A549 (cell line): ENCODE results near the gene WHRN. TPM values are rescaled to one million over a fixed set of nuclear protein-coding genes. Genes with fewer than 3 reads are reported as not detected.

Source experiments
- ATAC-seq, 2 experiments: fragments of 200-7000 bp in 1 of 2; fragments of >200 bp in 1 of 2; cut with Nextera tagmentation in 1 of 2; cut with Tn5 transposase in 1 of 2; 3 replicates each; pipeline versions ENCODE4 v1.8.0 to v1.9.1; 2018 to 2020; ENCODE audit warnings: mild to moderate bottlenecking in 1 of 2, moderate library complexity in 1 of 2
- CTCF ChIA-PET: fragments of 300-600 bp; sonication (Branson Sonifier 250); formaldehyde crosslinking; extraction: SDS; loops from one replicate; lab custom pipeline; 2021; ENCODE audit warnings: antibody characterized with exemption, inconsistent platforms; lab: Yijun Ruan, JAX
- POLR2A ChIA-PET: fragments of 350-600 bp; formaldehyde crosslinking; extraction: SDS; loops from one replicate; lab custom pipeline; 2021; ENCODE audit warnings: antibody characterized with exemption, inconsistent platforms; lab: Yijun Ruan, JAX
- DNase-seq, 2 experiments: peaks; one replicate each; pipeline versions ENCODE4 v3.0.0 to v3.0.0-alpha.2; 2011 to 2016; ENCODE audit warnings: low read depth in 1 of 2, low spot score in 1 of 2
- FAIRE-seq: peaks from 2 replicates; lab custom pipeline; 2011; peaks lifted over from hg19 to GRCh38; lab: Jason Lieb, UNC
- H3K27ac ChIP-seq, 2 experiments: fragments of >200 bp; sonication (Bioruptor Twin); formaldehyde crosslinking; 3 replicates each; pipeline ENCODE4 v1.5.1; 2016 to 2017
- H3K4me1 ChIP-seq: fragments of >200 bp; sonication (Bioruptor Twin); formaldehyde crosslinking; 3 replicates; pipeline ENCODE4 v1.6.1; 2016
- H3K4me2 ChIP-seq: fragments of >200 bp; sonication (Bioruptor Twin); formaldehyde crosslinking; 3 replicates; pipeline ENCODE4 v1.6.1; 2016
- H3K4me3 ChIP-seq: fragments of >200 bp; sonication (Bioruptor Twin); formaldehyde crosslinking; 3 replicates; pipeline ENCODE4 v1.5.1; 2016
- H3K9me3 ChIP-seq: fragments of >200 bp; sonication (Bioruptor Twin); formaldehyde crosslinking; 3 replicates; pipeline ENCODE4 v1.6.1; 2016
- BHLHE40 ChIP-seq: IDR thresholded peaks from 2 replicates; pipeline ENCODE4 v1.6.1; 2012; ENCODE audit warnings: low read depth, low read length, inconsistent platforms
- CBX8 ChIP-seq: fragments of 200-600 bp; sonication (generic); IDR thresholded peaks from 2 replicates; pipeline ENCODE4 v1.6.1; 2016
- CHD2 ChIP-seq: fragments of 150-350 bp; IDR thresholded peaks from 2 replicates; pipeline ENCODE4 v1.6.1; 2014; ENCODE audit warnings: low read length; ENCODE audit not compliant: partially characterized antibody
- JUNB ChIP-seq: fragments of >200 bp; sonication (Bioruptor Twin); formaldehyde crosslinking; IDR thresholded peaks from 2 replicates; pipeline ENCODE4 v1.6.1; 2016
- NFE2L2 ChIP-seq: fragments of 150-350 bp; conservative IDR thresholded peaks from 2 replicates; pipeline ENCODE4 v1.6.1; 2014; ENCODE audit warnings: low read length
- RAD21 ChIP-seq, 2 experiments: fragments of >200 bp in 1 of 2; sonication (Bioruptor Twin) in 1 of 2; formaldehyde crosslinking in 1 of 2; IDR thresholded peaks in 1 of 2; conservative IDR thresholded peaks in 1 of 2; 2 replicates in 1 of 2; 3 replicates in 1 of 2; pipeline ENCODE4 v1.6.1; 2012 to 2018; ENCODE audit warnings: inconsistent platforms in 1 of 2
- RNF2 ChIP-seq: fragments of 200-600 bp; sonication (generic); IDR thresholded peaks from 2 replicates; pipeline ENCODE4 v1.6.1; 2016; ENCODE audit warnings: low read depth, mild to moderate bottlenecking, antibody characterized with exemption, moderate library complexity, borderline replicate concordance
- SMC3 ChIP-seq: fragments of >200 bp; sonication (Bioruptor Twin); formaldehyde crosslinking; IDR thresholded peaks from 3 replicates; pipeline ENCODE4 v1.6.1; 2018; ENCODE audit warnings: inconsistent platforms
- SREBF2 ChIP-seq: fragments of 450-650 bp; IDR thresholded peaks from 2 replicates; pipeline ENCODE4 v1.6.1; 2014; ENCODE audit warnings: mild to moderate bottlenecking, moderate library complexity
- ZSCAN20 ChIP-seq: fragments of 250-450 bp; sonication (Bioruptor Pico); IDR thresholded peaks from 2 replicates; pipeline ENCODE4 v1.8.0; 2022; ENCODE audit warnings: mild to moderate bottlenecking, moderate library complexity
- WGBS: methylation state at CpG from one replicate; pipeline ENCODE4 v1.1.6; 2017; ENCODE audit errors: missing lambda C conversion rate; 5-methylcytosine and 5-hydroxymethylcytosine counted together
- polyA plus RNA-seq, 4 experiments: library from polyadenylated mRNA; depleted of rRNA in 3 of 4; stranded (reverse); fragments of >200 nt; fragmentation: RNase III in 1 of 4; extraction: RNeasy Plus Mini Kit Qiagen cat#74134 plus additional on column Dnase treatment in 1 of 4; gene quantifications; 2 replicates in 3 of 4; 3 replicates in 1 of 4; pipeline ENCODE4 v1.2.3, GENCODE V29; 2011 to 2017
- TF ChIP-seq, protein P1 (sequence below): fragments of >200 bp; sonication (Bioruptor Twin); formaldehyde crosslinking; IDR thresholded peaks from 3 replicates; pipeline ENCODE4 v1.5.1; 2016
- TF ChIP-seq, protein P2 (sequence below): fragments of 250-450 bp; sonication (Bioruptor Pico); IDR thresholded peaks from 2 replicates; pipeline ENCODE4 v1.5.0; 2020; ENCODE audit warnings: low read depth, mild to moderate bottlenecking, moderate library complexity
- TF ChIP-seq, protein P3 (sequence below): fragments of 200-600 bp; sonication (generic); IDR thresholded peaks from 2 replicates; pipeline ENCODE4 v1.6.1; 2016; ENCODE audit warnings: antibody characterized with exemption, mild to moderate bottlenecking, moderate library complexity
- TF ChIP-seq, protein P4 (sequence below): fragments of 250-450 bp; sonication (Bioruptor Pico); IDR thresholded peaks from 2 replicates; pipeline ENCODE4 v1.5.0; 2021; ENCODE audit warnings: mild to moderate bottlenecking, moderate library complexity, borderline replicate concordance

WHRN gene
- polyA plus RNA-seq, 2 of the 4 experiments (the other 2 are of a cell fraction): 1.2 to 3.2 TPM

DNA sequence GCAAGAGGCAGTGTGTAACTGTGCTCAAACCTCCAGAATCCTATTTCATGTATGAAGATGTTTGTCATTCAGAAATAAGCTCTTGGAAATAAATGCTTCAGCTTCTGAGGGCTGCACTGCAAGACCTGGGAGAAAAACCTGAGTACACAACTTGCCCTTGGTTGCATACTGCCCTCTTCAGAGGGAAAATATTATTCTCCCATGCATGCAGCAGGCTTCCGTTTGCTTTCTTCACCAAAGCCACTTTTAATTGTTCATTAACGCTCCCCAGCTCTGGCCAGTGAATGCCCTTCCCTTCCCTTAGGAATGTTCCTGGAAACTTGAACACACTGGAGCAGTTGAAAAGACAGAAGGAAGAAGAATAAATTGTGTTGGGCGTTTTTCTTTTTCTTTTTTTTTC lies 2.5 kb upstream of the WHRN start:
- Histone ChIP-seq H3K4me1 (peaks cover 10% of the 10 kb centered on the region), H3K4me3 (no peak overlapping the region), H3K9me3 (no peaks in the 10 kb centered on the region), H3K4me2 (no peak overlapping the region), H3K27ac (no peak overlapping the region)
- TF ChIP-seq CHD2 (no peak), SMC3 (0 out of 3 replicates have a peak, but pooled peaks have one; percentile 17), RAD21 (conservative IDR thresholded peaks at IDR 0.05 in 1 of 2, IDR thresholded peaks at IDR 0.05 in 1 of 2) (peak; percentile 34 to 56; a peak in 4 of 5 replicates)
- TF ChIP-seq, protein P1, sequence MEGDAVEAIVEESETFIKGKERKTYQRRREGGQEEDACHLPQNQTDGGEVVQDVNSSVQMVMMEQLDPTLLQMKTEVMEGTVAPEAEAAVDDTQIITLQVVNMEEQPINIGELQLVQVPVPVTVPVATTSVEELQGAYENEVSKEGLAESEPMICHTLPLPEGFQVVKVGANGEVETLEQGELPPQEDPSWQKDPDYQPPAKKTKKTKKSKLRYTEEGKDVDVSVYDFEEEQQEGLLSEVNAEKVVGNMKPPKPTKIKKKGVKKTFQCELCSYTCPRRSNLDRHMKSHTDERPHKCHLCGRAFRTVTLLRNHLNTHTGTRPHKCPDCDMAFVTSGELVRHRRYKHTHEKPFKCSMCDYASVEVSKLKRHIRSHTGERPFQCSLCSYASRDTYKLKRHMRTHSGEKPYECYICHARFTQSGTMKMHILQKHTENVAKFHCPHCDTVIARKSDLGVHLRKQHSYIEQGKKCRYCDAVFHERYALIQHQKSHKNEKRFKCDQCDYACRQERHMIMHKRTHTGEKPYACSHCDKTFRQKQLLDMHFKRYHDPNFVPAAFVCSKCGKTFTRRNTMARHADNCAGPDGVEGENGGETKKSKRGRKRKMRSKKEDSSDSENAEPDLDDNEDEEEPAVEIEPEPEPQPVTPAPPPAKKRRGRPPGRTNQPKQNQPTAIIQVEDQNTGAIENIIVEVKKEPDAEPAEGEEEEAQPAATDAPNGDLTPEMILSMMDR: peak; percentile 44
- no peak for FAIRE-seq
- ChIA-PET POLR2A (interaction anchor here (0.8 kb wide), 1 partner anchor 80 kb away, joined by 3 read pairs; the partner anchor contains the start of gene ATP6V1G1), CTCF (interaction anchor here (0.6 to 10.7 kb wide), 28 partner anchors 8 to 507 kb away, joined by 3 to 104 read pairs (median 4); no protein-coding TSS in a partner anchor)
- peak in 1 of 2 experiments; percentile 50 for DNase-seq
- ATAC-seq: 0 out of 6 replicates have a peak, but pooled peaks of 1 of the 2 experiments have one; percentile 10
- 8% methylated on average over 3 of the region's 3 CpGs for WGBS

DNA sequence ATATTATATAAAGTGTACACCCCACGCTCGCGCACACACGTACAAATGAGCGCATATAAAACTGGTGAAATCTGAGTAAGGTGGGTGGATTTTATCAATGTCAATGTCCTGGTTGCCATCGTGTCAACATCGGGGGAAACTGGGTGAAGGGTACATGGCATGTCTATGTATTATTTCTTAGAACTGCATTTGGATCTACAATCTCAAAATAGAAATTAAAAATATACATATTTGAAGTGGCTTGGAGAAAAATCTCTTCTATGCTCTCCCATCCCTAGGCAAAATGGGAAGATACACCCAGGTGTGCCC lies 763 bp upstream of the WHRN start:
- peak overlapping the region; percentile 65 to 88; a peak in 5 of 6 replicates for H3K27ac ChIP-seq
- POLR2A ChIA-PET: interaction anchor here (5.8 kb wide), 1 partner anchor 81 kb away, joined by 45 read pairs; the partner anchor contains the start of gene ATP6V1G1
- H3K9me3 ChIP-seq: no peaks in the 10 kb centered on the region
- CTCF ChIA-PET: interaction anchor here (1.1 to 10.7 kb wide), 8 partner anchors 10 to 100 kb away, joined by 3 to 104 read pairs (median 19); no protein-coding TSS in a partner anchor
- no peak for ATAC-seq
- TF ChIP-seq NFE2L2 (no peak), ZSCAN20 (CRISPR knock-in tag) (no peak), SMC3 (no peak), SREBF2 (no peak), CBX8 (peak; percentile 19; the same call in 1 of the 2 replicates), RNF2 (peak; percentile 94; the same call in 1 of the 2 replicates), BHLHE40 (no peak), JUNB (no peak)
- TF ChIP-seq, protein P2, sequence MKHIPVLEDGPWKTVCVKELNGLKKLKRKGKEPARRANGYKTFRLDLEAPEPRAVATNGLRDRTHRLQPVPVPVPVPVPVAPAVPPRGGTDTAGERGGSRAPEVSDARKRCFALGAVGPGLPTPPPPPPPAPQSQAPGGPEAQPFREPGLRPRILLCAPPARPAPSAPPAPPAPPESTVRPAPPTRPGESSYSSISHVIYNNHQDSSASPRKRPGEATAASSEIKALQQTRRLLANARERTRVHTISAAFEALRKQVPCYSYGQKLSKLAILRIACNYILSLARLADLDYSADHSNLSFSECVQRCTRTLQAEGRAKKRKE (CRISPR knock-in tag): no peak
- TF ChIP-seq, protein P3, sequence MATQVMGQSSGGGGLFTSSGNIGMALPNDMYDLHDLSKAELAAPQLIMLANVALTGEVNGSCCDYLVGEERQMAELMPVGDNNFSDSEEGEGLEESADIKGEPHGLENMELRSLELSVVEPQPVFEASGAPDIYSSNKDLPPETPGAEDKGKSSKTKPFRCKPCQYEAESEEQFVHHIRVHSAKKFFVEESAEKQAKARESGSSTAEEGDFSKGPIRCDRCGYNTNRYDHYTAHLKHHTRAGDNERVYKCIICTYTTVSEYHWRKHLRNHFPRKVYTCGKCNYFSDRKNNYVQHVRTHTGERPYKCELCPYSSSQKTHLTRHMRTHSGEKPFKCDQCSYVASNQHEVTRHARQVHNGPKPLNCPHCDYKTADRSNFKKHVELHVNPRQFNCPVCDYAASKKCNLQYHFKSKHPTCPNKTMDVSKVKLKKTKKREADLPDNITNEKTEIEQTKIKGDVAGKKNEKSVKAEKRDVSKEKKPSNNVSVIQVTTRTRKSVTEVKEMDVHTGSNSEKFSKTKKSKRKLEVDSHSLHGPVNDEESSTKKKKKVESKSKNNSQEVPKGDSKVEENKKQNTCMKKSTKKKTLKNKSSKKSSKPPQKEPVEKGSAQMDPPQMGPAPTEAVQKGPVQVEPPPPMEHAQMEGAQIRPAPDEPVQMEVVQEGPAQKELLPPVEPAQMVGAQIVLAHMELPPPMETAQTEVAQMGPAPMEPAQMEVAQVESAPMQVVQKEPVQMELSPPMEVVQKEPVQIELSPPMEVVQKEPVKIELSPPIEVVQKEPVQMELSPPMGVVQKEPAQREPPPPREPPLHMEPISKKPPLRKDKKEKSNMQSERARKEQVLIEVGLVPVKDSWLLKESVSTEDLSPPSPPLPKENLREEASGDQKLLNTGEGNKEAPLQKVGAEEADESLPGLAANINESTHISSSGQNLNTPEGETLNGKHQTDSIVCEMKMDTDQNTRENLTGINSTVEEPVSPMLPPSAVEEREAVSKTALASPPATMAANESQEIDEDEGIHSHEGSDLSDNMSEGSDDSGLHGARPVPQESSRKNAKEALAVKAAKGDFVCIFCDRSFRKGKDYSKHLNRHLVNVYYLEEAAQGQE: no peak
- TF ChIP-seq, protein P4, sequence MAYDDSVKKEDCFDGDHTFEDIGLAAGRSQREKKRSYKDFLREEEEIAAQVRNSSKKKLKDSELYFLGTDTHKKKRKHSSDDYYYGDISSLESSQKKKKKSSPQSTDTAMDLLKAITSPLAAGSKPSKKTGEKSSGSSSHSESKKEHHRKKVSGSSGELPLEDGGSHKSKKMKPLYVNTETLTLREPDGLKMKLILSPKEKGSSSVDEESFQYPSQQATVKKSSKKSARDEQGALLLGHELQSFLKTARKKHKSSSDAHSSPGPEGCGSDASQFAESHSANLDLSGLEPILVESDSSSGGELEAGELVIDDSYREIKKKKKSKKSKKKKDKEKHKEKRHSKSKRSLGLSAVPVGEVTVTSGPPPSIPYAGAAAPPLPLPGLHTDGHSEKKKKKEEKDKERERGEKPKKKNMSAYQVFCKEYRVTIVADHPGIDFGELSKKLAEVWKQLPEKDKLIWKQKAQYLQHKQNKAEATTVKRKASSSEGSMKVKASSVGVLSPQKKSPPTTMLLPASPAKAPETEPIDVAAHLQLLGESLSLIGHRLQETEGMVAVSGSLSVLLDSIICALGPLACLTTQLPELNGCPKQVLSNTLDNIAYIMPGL (CRISPR knock-in tag): no peak
- TF ChIP-seq, all 56 proteins: peak for 2
- Histone ChIP-seq H3K4me3 (peak overlapping the region; percentile 77), H3K4me2 (peak overlapping the region; percentile 99), H3K4me1 (peaks cover 27% of the 10 kb centered on the region)
- no peak for FAIRE-seq
- WGBS: 8% methylated on average over 7 of the region's 7 CpGs
- DNase-seq: no peak
